Measurements from ENCODE around the gene DHRS12. TPM values are rescaled to one million over a fixed set of nuclear protein-coding genes. Genes with fewer than 3 reads are reported as not detected.
"Not testable (repeated sequence)": the region's sequence is repeated elsewhere in the genome, so short reads cannot be mapped to it uniquely, and the experiment has no call there.

Gene DHRS12
- total RNA-seq, 2 donors from 2014 or later: 9.9 to 11.1 TPM

DNA sequence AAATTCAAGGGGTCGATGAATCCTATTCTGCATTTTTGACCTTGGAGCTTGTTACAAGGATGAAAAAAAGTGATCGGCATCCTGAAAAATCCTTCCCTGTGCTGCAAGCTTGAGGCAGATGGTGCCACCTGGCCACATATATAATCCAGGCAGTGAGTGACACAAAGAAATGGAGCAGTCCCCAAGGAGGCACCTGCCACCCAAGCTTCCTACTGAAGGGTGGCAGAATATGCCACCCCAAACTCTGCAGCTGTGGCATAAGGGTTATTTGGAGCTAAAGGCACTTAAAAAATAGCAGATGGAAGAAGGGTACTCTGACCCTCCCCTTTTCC, 25.6 kb upstream of the DHRS12 start:
- intact Hi-C loops (cut with DNase I): no loop called here
- DNase-seq (ENCODE audit: low spot score): no peak

DNA sequence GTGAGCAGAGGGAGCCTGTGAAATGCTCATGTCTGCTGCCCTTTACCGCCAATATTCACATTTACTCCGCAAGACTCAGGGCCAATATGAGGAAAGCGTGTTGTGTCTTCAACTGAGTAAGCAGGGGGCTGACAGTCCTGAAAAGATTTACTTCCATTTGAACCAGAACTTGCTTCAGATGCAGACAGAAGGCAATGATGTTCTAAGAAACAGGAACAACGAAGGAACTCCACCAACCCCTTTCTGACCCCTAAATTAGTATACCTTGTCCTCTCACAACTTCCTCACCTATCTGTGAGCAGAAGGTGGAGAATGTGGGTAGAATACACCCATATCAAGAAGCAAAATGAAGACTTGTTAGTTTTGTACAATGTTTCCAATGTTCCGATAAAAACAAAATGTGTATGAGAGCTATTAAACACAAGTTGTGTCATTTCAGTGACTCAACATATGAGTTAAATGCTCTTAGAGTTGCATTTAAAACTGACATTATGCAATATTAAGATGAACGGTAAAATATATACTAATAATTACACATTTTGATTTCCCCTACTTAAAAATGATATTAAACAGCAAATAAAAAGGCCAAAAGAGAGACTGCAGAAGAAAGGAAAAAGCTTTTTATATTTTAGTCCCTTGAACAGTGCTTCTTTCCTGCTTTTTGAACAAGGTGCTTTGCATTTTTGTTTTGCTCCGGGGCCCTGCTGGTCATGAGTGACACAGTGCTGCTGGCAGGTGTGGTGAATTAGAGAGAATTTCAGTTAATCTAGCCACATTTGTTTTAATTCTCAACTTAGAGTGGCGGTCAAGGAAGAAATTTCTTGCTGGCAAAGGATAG, 25.0 kb upstream of the DHRS12 start:
- intact Hi-C loops (cut with DNase I): no loop called here
- no peak for DNase-seq (ENCODE audit: low spot score)

DNA sequence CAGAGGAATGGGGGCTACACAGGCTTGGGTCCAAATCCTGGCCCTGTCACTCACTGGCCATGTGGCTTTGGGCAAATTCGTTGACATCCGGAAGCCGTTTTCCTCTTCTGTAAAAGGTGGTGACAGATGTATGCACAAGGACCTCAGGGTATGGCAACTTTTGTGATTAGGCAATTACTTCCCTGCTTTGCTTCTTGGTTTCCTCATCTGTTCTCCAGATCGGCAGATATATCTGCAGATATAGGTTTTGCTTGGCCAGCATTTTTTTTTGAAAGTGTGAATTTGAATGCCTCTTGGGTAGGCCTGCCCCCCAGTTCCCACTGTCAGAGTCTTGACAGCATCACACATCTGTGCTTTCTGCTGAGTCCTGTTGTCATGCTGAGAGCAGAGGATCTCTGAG, 23.3 kb upstream of the DHRS12 start:
- intact Hi-C loops (cut with DNase I): no loop called here
- DNase-seq (ENCODE audit: low spot score): no peak

DNA sequence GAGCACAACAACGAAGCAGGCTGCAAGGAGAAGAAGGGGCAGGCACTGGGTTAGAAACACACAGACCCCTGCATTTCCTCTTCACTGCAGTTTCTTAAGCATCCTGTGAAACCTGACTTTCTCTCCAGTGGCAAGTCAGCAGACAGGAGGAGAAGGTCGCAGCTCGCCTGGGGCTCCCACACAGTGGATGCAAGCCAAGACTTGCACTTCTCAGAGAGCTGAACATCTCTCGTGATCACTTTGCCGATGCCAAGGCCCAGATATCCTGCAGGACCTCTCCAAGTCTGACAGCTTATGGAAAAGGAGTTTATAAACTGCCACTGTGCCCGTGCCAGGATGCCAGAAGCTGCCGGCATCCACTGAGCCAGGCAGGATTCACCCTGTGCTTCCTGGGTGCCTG, 22.6 kb upstream of the DHRS12 start:
- DNase-seq (ENCODE audit: low spot score): no peak
- intact Hi-C loops (cut with DNase I): no loop called here

DNA sequence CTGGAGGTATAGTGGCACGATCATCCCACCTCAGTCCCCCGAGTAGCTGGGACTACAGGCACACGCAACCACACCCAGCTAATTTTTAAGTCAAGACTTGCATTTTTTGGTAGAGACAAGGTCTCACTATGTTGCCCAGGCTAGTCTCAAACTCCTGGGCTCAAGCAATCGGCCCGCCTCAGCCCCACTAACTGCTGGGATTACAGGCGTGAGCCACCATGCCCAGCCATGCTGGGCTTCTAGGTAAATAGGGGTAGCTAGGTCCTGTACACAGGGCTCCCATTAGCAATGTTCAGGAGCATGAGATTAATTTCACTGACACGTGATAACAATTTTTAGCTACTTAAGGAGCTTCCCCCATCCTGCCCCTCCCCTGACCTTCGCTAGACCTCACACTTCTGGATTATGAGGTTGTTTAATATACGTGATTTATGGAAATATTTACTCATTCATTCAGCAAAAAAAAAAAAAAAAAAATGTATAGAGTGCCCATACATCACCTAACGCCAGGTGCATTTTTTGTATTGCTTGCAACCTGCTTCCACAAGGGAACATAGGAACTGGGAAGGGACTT, 21.8 kb upstream of the DHRS12 start:
- intact Hi-C loops (cut with DNase I): no loop called here
- DNase-seq (ENCODE audit: low spot score): no peak

DNA sequence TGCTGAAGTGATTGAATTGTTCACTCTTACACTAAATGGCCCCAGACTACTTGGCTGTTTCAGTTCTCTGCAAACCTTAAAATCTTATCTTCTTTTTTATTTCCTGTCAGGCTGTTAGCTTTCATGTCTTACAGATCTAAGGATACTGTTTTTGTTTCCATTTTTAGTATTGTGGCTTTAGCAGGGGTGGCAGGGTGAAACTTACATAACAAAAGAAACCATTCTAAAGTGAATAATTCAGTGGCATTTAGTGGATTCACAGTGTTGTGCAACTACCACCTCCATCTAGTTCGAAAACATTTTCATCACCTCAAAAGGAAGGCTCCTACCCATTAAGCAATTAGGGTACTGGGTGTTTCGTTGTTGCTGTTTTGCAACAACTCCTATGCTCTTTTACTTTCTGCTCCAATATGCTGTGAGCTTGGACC, 21.2 kb upstream of the DHRS12 start:
- intact Hi-C loops (cut with DNase I): no loop called here
- DNase-seq (ENCODE audit: low spot score): no peak

DNA sequence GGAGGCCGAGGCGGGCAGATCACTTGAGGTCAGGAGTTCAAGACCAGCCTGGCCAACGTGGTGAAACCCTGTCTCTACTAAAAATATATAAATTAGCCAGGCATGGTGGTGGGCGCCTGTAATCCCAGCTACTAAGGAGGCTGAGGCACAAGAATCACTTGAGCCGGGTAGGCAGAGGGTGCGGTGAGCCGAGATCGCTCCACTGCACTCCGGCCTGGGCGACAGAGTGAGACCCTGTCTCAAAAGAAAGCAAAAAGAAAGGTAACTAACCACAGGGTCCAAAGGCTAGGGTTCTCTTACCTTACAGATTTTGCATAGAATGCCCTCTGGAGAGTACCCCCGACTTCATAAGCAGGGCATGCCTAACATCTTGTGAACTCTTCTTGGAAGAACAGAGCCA, 20.7 kb upstream of the DHRS12 start:
- intact Hi-C loops (cut with DNase I); DNase-seq (ENCODE audit: low spot score): not testable (repeated sequence)

DNA sequence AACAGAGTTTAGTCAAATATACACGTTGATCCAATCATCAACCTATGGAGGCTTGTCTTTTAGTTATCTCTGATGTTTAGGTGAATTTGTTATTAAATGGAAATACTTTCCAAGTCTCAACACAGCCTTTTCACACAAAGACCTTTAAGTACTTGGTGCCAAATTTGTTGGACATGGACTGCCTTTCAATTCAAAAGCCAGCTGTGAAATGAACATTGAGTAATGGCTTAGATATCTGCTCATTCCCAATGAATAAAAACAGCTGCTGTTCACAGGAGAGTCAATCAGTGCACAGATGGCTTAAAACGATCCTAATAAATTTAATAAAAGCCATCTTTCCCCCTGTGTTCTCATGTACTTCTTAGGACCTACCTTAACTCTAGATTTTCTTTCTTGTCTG, 19.9 kb upstream of the DHRS12 start:
- DNase-seq (ENCODE audit: low spot score): no peak
- intact Hi-C loops (cut with DNase I): no loop called here

DNA sequence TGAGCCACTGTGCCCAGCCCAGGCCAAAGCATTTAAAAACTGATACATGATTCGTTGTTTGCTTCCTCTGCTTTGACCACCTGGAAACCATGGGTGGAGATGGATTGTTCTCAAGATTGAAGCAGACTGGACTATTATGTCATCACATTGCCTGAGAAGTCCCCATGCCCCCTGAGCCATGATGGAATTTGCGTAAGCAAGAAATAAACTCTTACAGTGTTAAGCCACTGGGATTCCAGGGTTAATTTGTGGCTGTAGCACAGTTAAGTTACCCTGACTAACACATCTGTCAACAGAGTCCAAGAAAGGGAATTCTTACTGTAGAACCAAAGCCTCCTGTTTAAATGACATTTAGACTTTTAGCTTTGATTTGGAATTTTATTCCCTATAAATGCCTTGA, 19.4 kb upstream of the DHRS12 start:
- intact Hi-C loops (cut with DNase I): no loop called here
- no peak for DNase-seq (ENCODE audit: low spot score)

DNA sequence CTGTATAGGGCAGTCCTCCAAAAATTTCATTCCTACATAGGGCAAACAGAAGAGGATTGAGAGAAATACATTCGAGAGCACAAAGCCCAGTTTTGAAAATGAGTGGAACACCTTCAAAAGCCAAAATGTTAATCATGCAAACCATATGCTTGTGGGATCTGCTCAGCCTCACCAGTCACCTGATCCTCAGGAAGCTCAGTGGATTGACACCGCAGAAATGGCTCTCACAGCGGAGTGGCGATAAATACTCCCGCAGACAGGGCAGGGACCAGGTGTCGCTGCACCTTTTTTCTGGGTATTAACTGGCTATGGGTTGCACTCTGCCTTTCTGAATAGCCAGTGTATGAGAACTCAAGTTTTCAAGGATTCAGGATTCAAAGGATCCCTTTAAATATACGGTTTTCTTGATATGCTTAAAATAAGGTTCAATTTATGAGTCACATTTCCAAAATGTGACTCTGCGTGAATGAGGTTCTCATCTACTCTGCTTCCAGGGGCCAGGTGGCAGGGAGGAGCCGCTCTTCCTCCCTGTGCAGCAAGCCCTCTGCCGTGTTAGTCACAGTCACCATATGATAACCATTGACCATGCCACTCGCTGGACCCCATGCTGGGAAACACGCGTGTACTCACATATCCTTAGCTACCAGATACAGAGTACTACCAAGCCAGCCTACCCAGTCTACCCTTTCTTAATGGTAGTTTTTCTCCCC, 18.3 kb upstream of the DHRS12 start:
- no peak for DNase-seq (ENCODE audit: low spot score)
- intact Hi-C loops (cut with DNase I): no loop called here

DNA sequence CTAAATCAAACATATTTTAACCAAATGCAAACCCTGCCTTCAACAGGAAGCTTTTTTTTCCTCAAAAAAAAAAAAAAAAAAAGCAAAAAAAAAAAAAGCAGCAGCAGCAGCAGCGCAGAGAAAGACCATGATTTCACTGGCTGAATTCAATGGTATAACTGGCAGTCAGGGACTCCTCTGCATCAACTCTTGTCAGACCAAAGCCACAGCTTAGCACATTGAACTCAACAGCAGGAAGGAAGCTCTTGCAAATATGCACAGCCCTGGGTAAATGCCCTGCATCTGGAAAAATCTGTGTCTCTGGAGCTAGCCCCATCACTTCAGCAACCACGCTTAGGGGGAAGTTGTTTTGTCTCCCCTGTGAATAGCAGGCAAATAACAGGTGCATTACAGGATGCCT, 17.6 kb upstream of the DHRS12 start:
- intact Hi-C loops (cut with DNase I): no loop called here
- no peak for DNase-seq (ENCODE audit: low spot score)

DNA sequence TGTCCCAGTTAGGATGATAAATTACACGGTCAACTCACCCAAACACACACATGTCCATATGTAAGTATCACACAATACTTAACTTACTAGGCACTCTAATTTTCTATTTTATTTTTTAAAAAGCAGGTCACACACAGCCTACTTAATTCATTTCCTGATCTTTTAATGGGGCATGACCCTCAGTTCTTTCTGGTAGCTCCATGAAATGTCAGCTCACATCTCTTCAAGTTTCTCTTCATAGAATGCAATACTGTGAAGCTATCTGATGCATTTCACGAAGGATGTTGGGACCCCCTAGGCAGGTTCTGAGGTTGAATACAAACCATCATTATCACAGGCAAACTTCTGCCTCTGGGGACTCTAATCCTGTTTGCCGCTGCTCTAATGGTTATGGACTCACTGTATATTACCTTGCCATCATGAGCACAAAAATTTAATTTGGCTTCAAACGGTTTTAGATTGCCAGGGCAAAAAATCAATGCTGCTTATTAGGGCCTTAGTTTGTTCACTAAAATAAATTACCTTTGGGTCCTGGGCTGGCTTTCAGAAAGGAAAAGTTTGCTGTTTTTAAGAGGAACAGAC, 16.1 kb upstream of the DHRS12 start:
- intact Hi-C loops (cut with DNase I): no loop called here
- DNase-seq (ENCODE audit: low spot score): no peak

DNA sequence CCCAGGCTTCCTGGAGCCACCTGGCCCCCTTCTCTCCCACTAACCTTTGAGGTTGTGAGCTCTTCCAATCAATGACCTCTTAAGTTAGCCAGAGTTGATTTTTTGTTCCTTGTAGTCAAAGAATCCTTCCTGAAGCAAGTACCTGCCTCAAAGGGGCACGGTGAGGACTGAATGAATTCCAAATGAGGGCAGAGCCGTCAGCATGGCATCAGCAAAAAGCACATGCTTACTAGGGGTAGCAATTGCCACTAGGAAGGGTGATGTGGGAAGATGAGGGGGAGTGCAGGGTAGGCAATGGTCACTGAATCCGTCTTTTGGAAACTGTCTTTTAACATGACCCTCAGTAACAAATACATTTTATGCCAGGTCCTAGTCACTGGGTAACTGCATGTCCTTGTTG, 15.6 kb upstream of the DHRS12 start:
- intact Hi-C loops (cut with DNase I): loop anchor here (5.0 kb wide), 1 partner anchor 308 kb away; the partner anchor contains the start of gene NEK5 (in 2 of the 2)
- no peak for DNase-seq (ENCODE audit: low spot score)

DNA sequence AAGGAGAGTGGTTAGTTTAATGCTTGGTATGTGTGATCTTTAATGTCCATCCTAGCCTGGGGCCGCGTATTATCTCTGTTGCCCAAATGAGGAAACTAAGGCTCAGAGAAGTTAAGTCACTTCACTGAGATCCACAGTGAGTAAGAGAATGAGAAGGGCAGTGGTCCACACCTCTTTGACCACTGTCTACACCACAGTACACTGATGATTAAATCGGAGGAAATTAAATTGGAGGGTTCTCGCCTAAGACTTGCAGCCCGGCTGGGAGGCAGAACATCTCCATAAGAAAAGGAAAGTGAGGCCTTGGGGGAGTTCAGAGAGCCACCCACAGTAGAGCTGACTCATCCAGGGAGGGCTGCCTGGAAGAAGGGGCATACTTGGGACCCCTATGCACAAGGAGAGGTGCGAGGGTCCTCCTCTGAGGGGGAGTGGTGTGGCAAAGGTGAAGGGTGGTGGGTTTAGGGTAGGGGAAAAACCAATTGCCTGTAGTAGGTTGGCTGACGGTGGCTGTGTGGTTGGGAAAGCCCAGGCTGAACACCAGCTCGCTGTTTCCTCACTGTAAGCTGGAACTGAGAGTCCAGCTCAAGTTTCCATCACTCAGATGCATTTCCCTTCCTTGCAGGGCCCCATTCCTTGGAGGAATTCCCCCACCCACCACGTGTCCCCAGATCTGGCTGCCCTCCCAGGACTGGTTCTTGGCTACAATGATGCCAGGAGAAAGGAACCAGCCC, 15.0 kb upstream of the DHRS12 start:
- intact Hi-C loops (cut with DNase I): loop anchor here (5.0 kb wide), 1 partner anchor 308 kb away; the partner anchor contains the start of gene NEK5 (in 2 of the 2)
- no peak for DNase-seq (ENCODE audit: low spot score)

DNA sequence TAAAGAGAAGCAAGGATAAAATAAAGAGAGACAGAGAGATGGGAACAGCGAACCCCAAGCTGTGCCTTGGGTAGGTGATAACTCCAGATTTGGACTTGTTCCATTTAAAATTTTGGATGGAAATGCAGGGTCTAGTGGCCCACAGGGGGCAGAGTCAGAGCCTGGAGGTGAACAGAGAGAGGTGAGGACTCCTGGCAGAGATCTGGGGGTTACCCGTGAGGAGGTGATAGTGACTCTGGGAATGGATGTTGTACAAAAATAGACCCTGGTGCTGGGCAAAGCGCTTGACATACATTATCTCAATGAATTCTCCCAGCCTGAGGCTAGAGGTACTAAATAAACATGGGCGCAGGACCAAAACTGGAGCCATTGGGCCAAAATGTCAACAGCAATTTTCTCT, 14.3 kb upstream of the DHRS12 start:
- intact Hi-C loops (cut with DNase I): loop anchor here (5.0 kb wide), 1 partner anchor 309 kb away; the partner anchor contains the start of gene NEK5 (in 2 of the 2)
- DNase-seq (ENCODE audit: low spot score): no peak

DNA sequence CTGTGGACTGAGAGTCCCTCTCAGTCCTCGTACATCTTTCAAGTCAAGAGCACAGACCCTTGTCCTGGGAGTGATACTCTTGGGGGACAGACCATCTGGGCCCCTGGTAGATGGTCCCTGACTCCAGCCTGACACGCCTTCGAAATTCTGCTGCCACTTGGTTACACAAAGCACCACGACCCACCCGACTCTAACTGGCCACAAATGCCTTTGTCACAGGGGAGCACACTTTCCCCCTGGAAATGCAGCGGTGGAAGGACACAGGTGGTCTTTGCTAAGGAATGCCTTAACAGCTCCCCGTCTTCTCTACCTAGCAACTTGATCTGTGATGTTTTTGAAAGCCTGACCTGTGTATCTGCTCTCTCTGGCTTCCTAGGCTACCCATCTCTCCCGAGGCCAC, 13.8 kb upstream of the DHRS12 start:
- no peak for DNase-seq (ENCODE audit: low spot score)
- intact Hi-C loops (cut with DNase I): loop anchor here (5.0 kb wide), 1 partner anchor 310 kb away; the partner anchor contains the start of gene NEK5 (in 2 of the 2)

DNA sequence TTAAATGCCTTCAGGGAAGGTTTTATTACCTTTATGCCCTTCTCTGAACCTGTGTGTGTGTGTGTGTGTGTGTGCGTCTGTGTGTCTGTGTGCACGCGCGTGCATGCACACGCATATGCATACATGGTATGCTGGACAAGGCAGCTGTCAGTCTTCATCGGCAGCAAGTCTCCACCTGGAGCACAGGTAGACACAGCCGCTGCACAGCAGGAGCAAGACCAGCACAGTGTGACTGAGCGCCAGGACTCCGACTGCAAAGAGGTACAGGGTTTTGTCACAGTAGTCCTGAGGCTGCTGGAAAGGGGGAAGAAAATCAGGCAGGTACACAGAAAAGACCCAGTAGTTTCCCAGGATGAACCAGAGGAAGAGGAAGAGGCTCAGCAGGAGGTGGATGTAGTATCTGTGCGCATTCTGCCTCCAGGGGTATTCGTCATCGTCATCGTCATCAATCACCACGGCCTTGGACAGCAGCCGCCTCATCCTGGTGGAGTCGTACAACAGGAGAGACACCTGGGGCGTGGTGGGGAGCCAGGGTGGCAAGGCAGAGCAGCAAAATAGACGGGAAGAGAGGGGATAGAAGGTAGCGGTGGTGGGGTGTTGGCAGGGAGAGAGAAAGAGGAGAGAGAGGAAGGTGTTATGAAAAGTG, 12.8 kb upstream of the DHRS12 start:
- intact Hi-C loops (cut with DNase I): loop anchor here (5.0 kb wide), 1 partner anchor 311 kb away; the partner anchor contains the start of gene NEK5 (in 2 of the 2)
- no peak for DNase-seq (ENCODE audit: low spot score)

DNA sequence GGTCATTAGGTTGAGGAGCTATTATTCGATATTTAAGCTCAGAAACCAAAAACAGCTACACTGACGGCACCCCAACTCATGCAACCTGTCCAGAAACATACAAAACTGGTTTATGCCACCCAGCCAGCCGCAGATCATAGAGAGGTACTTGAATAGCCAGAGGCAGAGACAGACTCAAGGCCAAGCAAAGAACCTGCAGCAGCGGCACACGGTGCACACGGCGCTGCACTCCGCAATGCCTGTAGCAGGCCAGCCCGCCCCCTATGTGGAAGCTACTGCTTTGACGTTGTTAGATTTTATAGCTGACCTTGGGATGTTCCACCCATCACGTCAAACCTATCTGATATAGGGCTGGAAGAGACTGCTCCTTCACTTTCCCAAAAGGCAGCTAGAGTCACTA, 11.9 kb upstream of the DHRS12 start:
- no peak for DNase-seq (ENCODE audit: low spot score)
- intact Hi-C loops (cut with DNase I): loop anchor here (5.0 kb wide), 1 partner anchor 311 kb away; the partner anchor contains the start of gene NEK5 (in 2 of the 2)

Measured in posterior vena cava (tissue), 2 donors.